LHCN-M2 (cell line): ENCODE results near the gene IL1B. TPM values are rescaled to one million over a fixed set of nuclear protein-coding genes. Genes with fewer than 3 reads are reported as not detected.
"Not testable (repeated sequence)": the region's sequence is repeated elsewhere in the genome, so short reads cannot be mapped to it uniquely, and the experiment has no call there.

ENCODE experiments used
- DNase-seq: peaks from one replicate; pipeline ENCODE4 v3.0.0-alpha.2; 2012; ENCODE audit warnings: low read depth
- total RNA-seq: library from RNA; depleted of rRNA; stranded (reverse); fragments of >200 nt; gene quantifications from 2 replicates; pipeline ENCODE4 v1.2.3, GENCODE V29; 2014

Gene IL1B
- total RNA-seq, 1 experiment from 2014 or later: 0.86 TPM

- DNase-seq: no peak
These were observed 14.0 kb upstream of the IL1B start for GRCh38 chr2:112850588-112850987.

- no peak for DNase-seq
These were observed 13.4 kb upstream of the IL1B start for GRCh38 chr2:112849956-112850355.

GRCh38 chr2:112848833-112849232, 12.3 kb upstream of the IL1B start:
- DNase-seq: no peak

GRCh38 chr2:112846031-112846430, 9.5 kb upstream of the IL1B start:
- no peak for DNase-seq

GRCh38 chr2:112843836-112844235, 7.3 kb upstream of the IL1B start:
- no peak for DNase-seq

GRCh38 chr2:112843288-112843687, 6.7 kb upstream of the IL1B start:
- DNase-seq: no peak

- DNase-seq: no peak
These were observed 4.9 kb upstream of the IL1B start for GRCh38 chr2:112841295-112842044.

- DNase-seq: peak; percentile 33
These were observed 3.5 kb upstream of the IL1B start for GRCh38 chr2:112840068-112840445.

GRCh38 chr2:112839407-112840067, 3.0 kb upstream of the IL1B start:
- no peak for DNase-seq

- DNase-seq: peak; percentile 35
These were observed 417 bp downstream of the IL1B start for GRCh38 chr2:112836163-112836560.

GRCh38 chr2:112835536-112836162, 930 bp downstream of the IL1B start:
- no peak for DNase-seq

- DNase-seq: no peak
These were observed 1.5 kb downstream of the IL1B start for GRCh38 chr2:112835061-112835501.

GRCh38 chr2:112834396-112835037, 2.1 kb downstream of the IL1B start:
- DNase-seq: no peak

- no peak for DNase-seq
These were observed 2.6 kb downstream of the IL1B start for GRCh38 chr2:112833976-112834375.

- DNase-seq: not testable (repeated sequence)
These were observed 3.0 kb downstream of the IL1B start for GRCh38 chr2:112833639-112833931.

- no peak for DNase-seq
These were observed 3.5 kb downstream of the IL1B start for GRCh38 chr2:112832841-112833638.

- DNase-seq: no peak
These were observed 4.4 kb downstream of the IL1B start for GRCh38 chr2:112831946-112832840.

- no peak for DNase-seq
These were observed 5.1 kb downstream of the IL1B start for GRCh38 chr2:112831513-112831845.

GRCh38 chr2:112830682-112831512, 5.7 kb downstream of the IL1B start:
- no peak for DNase-seq
